ENCODE results near the gene TMED5.
"Not testable (repeated sequence)": the region's sequence is repeated elsewhere in the genome, so short reads cannot be mapped to it uniquely, and the experiment has no call there.

The TMED5 gene

DNA sequence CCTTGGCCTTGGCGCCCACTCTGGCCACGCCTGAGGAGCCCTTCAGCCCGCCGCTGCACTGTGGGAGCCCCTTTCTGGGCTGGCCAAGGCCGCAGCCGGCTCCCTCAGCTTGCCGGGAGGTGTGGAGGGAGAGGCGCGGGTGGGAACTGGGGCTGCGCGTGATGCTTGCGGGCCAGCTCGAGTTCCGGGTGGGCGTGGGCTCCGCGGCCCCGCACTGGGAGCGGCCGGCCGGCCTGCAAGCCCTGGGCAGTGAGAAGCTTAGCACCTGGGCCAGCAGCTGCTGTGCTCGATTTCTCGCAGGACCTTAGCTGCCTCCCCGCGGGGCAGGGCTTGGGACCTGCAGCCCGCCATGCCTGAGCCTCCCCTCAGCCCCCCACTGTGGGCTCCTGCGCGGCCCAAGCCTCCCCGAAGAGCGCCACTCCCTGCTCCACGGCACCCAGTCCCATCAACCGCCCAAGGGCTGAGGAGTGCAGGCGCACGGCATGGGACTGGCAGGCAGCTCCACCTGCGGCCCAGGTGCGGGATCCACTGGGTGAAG, 10.0 kb downstream of the TMED5 start:
- not testable (repeated sequence) for DNase-seq

DNA sequence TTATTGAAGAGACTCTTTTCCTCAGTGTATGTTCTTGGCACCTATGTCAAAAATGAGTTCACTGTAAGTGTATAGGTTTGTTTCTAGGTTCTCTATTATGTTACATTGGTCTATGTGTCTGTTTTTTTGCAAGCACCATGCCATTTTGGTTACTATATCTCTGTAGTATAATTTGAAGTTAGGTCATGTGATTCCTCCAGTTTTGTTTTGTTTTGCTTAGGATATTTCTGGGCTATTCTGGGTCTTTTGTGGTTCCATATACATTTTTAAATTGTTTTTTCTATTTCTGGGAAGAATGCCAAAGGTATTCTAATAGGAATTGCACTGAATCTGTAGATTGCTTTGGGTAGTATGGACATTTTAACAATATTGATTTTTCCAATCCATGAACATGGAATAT, 13.2 kb downstream of the TMED5 start:
- DNase-seq, result no peak

DNA sequence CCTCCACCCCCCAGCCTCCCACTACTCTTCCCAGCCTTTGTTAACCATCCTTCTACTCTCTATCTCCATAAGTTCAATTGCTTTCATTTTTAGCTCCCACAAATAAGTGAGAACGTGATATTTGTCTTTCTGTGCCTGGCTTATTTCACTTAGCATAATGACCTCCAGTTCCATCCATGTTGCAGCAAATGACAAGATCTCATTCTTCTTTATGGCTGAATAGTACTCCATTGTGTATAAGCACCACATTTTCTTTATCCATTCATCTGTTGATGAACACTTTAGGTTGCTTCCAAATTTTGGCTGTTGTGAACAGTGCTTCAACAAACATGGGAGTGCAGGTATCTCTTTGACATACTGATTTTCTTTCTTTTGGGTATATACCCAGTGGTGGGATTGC, 14.3 kb downstream of the TMED5 start:
- DNase-seq, result not testable (repeated sequence)

DNA sequence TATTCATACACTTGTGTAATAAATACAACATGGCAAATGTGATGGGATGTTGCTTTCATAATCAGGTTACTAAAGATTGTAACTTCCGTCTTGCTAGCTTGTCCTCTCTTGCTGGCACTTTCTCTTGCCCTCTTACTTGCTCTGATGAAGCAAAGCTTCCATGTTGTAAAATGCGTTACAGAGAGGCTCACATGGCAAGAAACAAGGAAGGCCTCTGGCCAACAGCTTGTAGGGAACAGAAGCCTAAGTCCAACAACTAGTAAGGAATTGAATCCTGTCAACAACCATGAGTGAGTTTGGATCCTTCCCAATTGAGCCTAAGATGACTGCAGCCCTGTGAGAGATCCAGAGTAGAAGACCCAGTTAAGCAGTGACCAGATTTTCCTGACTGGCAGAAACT, 15.4 kb downstream of the TMED5 start:
- DNase-seq, result no peak

DNA sequence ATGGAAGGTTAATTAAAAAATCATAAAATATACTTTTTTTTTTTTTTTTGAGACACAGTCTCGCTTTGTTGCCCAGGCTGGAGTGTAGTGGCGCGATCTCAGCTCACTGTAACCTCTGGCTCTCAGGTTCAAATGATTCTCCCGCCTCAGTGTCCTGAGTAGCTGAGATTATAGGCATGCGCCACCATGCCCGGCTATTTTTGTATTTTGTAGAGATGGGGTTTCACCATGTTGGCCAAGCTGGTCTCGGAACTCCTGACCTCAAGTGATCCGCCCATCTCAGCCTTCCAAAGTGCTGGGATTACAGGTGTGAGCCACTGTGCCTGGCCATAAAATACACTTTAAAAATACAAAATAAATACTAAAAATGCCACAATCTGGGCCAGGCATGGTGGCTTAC, 16.9 kb downstream of the TMED5 start:
- not testable (repeated sequence) for DNase-seq

DNA sequence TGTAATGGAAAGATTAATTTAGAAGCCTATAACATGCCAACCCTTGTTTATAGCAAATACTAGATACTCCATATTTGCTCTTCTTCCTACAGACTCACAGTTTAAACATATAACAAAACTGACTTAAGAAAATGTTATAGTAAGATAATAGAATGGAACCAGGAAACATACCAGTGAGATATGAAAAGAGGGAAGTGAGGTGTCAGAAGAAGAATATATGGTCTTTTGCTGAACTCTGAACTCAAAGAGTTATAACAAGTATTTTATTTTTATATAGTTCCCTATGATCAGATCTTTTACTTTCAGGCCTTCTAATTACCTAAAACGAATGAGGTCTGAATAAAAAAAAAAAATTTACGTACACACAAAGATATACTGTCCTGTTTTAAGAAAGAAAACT, 20.9 kb downstream of the TMED5 start:
- DNase-seq, result no peak

DNA sequence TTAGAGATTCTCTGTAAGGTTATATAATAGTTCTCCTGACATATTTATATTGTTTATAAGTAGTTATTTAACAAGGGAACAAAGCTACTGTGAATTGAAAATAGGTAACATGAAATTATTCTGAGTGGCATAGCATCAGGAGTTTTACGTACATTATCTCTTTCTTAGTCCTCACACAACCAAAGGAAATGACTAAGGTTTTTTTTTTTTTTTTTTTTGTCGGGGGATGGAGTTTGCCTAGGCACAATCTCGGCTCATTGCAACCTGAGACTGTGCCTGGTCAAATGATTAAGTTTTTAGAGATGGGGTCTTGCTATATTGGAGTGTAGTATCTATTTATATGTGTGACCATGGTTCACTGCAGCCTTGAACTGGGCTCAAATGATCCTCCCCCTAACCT, 24.9 kb downstream of the TMED5 start:
- no peak for DNase-seq

DNA sequence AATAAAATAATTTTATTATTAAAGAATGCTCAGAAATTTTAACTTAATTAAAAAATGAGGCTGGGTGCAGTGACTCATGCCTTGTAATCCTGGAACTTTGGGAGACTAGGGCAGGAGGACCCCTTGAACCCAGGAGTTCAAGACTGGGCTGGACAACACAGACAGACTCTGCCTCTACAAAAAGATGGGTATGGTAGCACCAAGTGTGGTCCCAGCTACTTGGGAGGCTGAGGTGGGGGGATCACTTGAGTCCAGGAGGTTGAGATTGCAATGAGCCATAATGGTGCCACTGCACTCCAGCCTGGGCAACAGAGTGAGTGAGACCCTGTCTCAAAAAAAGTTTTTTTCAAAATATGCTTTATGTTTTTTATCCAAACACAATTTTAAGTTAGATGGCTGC, 25.3 kb downstream of the TMED5 start:
- DNase-seq, result no peak

DNA sequence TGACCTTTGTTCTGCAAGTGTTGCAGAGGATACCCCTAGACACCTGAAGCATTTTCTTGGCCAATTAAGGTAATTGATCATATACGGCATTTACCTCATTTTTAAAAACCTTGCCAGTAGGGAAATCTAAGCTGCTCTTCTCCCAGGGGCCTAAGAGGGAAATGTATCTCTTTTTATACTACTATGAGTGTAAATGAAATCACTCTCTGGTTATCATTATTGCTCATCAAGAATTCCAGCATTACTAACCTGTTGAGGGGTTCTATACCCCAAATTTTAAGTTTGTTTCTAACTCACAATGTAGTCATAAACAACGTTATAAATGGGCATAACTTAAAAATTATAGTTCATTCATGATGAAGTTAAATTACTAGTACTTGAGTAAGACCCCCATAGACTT, 27.4 kb downstream of the TMED5 start:
- DNase-seq, result no peak

DNA sequence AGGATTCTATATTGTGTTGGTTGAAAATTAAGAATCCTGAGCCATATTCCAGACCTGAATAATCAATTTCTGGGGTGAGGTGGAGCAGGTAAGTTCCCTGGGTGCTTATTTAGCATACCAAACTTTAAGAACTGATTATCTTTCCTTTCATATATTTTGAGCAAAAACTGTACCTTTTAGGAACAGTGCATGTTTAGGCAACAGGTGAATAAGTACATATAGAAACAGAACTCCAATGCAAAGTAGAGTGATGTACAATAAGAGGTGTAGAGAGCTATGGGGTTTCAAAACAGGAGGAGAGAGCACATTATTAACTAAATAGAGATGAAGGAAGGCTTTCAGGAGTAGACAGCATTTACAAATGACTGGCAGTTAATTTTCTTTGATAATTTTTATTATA, 28.7 kb downstream of the TMED5 start:
- no peak for DNase-seq

DNA sequence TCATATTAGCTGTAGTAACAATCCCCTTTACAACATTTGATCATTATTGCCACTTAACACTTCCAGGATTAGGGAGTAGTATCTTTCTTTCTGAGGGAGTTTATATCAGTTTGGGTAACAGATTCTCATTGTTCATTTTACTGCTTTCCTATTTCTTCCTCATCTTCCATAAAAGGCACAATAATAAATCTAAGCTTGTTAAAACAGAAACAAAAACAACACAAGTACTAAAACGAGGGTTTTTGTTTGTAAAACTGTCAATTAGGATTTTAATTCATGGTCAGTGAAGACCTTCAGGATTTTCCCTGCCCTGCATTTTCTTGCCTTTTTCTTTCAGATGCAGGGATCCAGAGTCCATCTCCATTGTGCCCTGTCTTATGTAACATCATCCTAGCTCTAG, 29.5 kb downstream of the TMED5 start:
- DNase-seq, result no peak

DNA sequence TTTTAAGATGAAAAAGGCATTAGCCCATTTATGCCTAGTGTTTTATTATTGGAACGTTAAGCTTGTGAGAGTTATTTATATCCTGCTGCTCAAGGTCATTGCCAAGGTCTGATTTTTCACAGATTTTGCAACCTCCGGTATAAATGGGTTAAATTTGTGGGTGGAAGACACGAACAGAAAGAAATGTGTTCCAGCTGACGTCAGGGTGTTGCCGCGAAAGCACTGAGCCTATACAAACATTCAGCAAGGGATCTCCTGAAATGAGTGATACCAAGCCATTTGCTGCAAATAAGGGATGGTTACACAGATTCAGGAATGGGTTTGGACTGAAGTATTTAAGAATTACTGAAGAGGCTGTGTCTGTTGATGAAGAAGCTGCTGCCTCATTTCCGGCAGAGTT, 32.2 kb downstream of the TMED5 start:
- no peak for DNase-seq

DNA sequence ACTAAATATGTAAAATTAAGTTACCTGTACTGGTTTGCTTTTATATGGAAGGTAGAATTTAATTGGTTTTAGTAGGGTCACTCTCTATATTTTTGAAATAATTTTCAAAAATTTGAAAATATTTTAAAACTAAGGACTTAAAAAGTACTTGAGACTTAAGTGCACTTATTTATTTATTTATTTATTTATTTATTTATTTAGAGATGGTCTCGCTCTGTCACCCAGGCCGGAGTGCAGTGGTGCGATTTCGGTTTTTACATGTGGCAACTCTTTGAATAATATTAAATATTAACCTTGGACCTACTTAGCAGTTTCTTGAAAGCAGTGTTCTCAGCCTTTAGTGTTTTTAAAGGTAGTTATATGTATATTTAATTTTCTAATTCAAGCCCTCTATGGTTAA, 36.4 kb downstream of the TMED5 start:
- DNase-seq, result no peak

DNA sequence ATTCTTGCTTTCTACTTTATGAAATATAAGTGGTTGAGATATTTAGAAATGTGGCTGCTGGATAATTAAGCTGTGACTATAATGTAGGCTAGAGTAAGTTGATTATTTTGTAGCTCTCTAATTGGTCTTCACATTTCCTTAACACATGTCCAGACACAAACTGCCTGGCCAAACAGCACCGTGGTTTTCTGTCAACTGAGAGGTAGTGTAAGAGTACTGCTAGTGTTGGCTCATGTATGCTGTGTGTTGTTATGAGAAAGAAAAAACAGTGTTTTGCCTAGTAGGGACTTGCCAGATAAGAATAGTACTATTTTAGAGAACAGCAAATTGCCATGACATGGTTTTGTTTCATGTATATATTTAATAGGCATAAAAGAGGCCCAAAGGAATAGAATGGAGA, 37.1 kb downstream of the TMED5 start:
- no peak for DNase-seq

DNA sequence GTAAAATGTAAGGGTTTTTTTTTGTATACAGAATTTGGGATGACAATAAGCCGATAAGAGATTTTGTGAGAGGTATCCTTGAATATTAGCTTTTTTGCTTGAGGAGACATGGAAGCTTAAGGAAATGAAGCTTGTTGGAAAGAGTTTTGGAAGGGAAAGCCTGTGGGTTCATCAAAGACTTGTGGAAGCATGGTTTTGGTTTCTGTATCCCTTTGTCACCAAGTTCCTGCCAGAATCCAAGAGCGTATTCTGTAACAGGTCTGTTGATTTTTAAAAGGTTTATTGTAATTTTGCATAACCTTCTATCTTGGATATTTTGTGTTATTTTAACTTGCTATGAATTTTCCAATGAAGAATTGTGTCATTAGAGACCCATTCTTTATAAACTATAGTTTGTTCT, 38.1 kb downstream of the TMED5 start:
- no peak for DNase-seq

DNA sequence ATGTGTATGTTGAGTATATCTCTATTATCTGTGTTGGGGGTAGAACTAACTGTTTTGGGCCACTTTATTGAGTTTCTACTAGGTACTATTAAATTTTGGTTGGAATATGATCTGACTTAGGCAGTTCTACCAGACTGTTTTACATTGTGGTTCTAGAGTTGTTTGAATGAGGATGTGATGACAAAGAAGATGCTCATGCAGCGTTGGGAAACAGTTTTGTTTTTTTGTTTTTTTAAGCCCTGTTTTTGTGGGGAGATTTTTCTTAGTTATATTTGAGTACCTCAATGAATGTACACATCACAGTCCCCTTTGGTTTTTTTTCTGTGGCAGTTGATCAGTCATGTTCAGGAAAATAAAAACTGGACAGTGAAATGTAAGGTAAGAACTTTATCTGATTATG, 40.1 kb downstream of the TMED5 start:
- no peak for DNase-seq

DNA sequence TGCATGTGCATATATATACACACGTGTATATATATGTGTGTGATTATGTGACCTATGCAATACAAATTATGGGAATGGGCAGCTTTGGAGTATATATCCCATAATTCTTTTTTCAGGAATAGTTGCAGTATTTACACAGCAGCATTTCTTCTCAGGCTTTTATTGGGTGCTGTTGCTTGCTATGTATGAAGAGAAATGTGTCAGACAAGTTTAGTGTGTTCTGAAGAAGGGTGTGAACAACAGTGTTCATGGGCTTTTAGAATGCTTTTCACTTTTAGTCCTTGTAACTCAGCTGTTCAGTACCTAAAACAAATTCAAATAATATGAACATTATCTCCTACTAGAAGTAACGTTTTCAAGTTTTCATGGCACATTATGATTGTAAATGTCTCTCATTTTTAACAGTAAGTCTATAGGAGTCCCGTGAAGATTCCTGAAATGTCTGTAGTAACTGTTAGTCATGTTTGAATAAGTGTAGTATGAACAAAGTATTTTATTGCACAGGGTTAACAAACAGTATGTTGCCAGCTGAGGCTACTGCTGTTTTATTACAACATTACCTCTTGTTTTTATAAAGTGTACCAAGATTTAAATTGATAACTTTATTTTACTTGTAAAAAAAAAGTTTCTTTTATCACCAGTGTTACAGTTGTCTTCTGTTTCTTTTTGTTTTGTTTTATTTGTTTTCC, 42.5 kb downstream of the TMED5 start:
- DNase-seq, result no peak

DNA sequence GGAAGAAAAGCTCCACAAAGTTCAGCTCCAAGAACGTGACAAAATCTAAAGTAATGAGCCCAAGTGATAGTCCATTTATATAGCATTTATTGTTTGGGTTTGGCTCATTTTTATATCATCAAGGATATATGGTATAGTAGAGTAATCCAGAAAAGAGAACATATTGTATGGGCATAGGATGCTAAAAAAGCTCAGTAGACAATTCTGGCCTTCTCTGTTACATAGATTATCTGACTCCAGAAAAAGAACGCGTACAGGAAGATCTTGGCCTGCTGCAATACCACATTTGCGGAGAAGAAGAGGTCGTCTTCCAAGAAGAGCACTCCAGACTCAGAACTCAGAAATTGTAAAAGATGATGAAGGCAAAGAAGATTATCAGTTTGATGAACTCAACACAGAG, 43.8 kb downstream of the TMED5 start:
- DNase-seq, result no peak

DNA sequence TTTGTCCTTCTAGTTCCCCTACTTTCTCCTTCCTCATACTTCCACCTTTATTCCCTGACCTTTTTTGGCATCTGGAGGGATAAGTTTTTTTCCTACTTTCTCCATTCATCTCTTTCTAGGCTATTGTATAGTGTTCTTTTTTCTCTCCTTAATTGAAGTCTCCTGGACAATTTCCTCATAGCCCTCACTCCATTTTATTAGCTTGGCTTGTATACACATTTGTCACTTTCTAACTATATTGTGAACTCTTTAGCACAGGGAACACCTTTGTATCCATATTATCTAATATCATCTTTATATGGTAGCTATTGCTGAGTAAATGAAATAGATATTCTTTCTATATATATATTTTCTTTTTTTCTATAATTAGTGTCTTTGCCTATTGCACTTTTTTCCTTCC, 47.6 kb downstream of the TMED5 start:
- no peak for DNase-seq

DNA sequence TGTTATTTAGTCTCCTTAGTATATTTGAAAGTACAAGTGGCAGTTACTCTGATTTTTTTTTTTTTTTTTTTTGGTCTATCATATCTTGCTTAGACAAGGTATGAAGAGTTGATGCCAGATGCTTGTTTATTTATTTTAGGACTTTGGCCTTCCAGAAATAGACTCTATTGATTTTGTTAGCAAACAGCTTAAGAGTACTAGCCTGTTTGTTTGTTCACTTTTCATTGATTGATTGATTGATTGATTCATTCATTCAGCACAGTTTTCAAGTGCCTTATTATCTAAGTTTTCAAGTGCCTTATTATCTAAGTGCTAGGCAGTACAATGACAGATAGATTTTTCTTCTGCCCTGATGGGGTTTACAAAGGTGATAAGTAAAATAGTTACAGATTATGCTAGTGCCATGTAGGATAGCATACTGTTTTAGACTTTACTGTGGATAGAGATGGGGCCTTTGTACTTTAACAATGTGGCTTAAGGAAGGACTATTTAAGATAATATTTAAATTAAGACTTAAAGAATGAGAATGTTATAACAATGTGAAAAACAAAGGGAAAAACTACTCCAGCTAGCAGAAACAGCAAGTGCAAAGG, 50.6 kb downstream of the TMED5 start:
- DNase-seq, result no peak

DNA sequence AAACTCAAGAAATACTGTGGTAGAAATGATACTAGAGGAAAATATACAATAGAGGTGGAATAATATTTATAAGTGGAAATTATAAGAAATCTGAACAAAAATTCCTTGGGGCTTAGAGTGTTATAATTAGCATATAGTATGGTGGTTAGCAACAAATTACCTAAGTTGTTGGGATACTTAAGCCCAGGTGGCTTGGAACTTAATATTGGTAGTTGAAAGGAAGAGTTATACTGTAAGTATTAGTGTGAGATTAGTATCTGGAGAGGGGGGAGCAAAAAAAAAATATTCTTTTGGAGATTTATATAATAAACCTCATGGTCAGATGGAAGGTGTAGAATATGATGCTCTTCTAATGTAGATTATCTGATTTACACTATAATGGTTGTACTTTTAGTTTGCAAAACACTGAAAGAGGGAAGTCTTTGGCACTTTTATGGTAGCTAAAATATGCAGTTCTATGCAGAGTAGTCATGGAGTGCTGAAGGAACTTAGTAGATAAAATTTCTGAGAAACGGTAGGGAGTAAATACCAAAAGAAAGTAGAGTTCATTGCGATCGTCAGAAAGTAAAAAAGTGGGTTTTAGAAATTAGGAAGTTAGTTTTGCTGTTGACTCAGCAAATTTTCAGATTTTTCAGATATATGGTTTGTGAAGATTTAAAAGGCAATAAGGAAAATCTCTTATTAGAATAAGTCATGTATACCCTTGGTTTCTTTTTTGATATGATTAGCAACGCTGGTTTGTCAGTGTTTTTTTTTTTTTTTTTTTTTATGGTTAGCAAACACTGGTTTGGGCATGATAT, 55.5 kb downstream of the TMED5 start:
- no peak for DNase-seq

DNA sequence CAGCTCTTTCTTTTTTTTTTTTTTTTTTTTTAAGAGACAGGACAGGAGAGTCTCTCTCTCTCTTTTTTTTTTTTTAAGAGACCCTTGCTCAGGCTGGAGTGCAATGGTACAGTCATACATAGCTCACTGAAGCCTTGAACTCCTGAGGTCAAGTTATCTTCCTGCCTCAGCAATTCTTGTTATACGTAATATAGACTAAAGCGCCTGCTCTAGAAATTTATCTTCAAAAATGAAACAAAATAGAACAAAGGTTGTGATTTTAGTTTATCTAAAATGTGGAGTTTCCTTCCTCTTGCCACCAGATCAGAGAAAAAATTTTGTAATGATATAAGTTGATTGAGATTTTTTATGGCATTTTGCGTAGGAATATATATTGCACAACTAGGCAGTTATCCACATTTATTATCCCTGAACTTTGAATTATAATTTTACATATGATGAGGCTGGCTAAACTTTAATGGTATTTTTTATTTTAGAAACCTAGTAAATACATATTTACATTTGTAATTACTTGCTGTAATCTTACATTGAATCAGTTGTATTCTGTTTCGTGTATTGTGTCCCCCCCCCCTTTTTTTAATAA, 56.9 kb downstream of the TMED5 start:
- no peak for DNase-seq

DNA sequence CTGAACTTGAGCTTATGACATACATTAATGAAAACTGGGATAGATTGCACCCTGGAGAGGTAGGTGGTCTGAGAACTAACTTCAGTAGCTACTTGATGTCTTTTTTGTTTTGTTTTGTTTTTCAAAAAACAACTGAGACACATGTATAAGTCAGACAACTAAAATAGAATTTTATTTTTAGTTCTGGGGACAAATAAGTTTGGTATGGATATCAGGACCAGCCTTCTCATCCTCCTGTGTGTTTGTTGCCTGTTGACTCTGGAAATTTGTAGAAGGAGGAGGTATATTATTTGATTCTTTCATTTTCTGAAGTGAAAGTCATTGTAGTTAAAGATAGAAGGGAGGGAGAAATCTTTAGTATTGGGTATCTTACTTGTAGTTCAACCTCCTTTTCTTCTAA, 59.6 kb downstream of the TMED5 start:
- no peak for DNase-seq

DNA sequence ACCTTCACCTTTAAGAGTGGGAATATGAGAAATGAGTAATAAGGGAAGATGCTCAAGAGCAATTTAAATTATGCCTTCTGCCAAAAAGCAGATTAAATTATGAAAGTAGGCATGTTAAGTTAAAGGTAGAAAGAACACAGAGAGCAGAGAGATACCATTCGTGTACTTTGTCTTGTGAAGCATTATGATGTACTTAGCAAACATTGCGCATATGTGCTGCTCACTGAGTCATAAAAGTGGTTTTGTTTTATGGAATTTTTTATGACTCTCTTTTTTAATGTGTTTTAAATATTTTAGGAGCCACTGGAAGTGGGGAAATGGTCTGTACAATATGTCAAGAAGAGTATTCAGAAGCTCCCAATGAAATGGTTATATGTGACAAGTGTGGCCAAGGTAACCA, 65.8 kb downstream of the TMED5 start:
- DNase-seq, result no peak
